Suppressor macrophage treated with lipopolysaccharide for 4 hours (primary cell): Measurements from ENCODE around the gene PSMB4.
"Not testable (repeated sequence)": the region's sequence is repeated elsewhere in the genome, so short reads cannot be mapped to it uniquely, and the experiment has no call there.

ENCODE experiments used
- DNase-seq: peaks from one replicate; pipeline ENCODE4 v3.0.0-alpha.2; 2020

The PSMB4 gene

DNA sequence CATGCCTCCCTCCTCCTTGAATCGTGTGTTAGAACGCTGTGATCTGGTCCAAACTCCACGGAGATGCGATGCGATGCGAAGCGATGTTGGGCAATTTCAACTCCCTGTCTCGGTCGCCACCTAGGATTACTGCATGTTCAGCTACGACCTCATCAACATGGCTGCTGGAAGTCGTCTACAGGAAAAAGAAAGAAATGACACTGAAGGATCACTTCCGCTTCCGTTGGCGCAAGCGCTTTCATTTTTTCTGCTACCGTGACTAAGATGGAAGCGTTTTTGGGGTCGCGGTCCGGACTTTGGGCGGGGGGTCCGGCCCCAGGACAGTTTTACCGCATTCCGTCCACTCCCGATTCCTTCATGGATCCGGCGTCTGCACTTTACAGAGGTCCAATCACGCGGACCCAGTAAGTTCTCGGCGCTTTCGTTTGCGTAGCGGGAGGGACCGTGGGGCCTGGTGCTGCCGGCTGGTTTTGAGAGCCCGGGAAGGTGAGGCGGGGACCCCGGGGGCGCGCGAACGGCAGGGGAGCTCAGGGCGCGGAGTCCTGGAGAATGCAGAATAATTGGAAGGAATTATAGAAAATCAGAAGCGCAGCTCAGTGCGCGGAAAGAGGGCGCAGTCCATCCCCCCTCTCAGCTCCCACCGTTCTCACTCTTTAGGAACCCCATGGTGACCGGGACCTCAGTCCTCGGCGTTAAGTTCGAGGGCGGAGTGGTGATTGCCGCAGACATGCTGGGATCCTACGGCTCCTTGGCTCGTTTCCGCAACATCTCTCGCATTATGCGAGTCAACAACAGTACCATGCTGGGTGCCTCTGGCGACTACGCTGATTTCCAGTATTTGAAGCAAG is at the start of gene PSMB4:
TSS of gene PSMB4 (plus strand) at position 250 of the 848 bp plus-strand sequence. CDS start at position 265, 15 bp downstream.
- peak; percentile 92 for DNase-seq

DNA sequence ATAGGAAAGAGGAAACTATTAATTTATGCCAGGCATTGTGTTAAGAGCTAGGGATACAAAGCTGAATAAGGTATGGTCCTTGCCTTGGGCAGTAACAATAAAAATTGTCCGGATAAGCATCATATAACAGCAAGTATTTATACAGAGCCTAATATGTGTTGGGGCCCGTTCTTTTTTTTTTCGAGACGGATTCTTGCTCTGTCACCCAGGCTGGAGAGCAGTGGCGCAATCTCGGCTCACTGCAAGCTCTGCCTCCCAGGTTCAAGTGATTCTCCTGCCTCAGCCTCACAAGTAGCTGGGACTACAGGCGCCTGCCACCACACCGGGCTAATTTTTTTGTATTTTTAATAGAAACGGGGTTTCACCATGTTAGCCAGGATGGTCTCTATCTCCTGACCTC is 49.0 kb upstream of the PSMB4 start:
- not testable (repeated sequence) for DNase-seq

DNA sequence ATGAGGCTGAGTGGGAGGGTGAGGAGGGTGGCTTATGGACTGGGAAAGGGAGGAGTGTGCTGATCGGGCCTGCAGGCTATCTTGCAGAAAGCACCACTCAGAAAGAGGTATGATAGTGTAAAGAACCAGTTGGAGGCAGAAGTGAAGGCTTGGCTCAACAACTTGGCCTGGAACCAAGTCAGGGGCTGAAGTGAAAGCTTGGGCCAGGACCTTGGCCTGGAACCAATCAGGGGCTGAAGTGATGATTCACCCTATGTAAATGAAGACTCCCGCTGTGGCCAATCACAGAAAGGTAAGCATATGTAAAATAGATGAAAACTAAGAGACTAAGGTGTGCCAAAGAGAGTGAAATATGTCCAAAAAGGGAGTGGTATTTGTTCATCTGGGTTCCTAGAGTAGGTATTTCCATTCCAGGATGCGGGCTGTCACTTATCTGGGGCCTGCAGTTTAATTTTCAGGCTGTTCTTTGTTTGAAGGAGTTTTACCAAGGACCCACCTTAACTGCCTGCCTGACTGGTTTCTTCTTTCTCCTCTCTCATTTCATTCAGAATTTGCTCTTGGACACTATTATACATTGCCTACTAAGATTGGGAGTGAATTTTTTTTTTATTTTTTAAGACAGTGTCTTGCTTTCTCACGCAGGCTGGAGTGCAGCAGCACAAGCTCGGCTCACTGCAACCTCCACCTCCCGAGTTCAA is 47.2 kb upstream of the PSMB4 start:
- DNase-seq: no peak

DNA sequence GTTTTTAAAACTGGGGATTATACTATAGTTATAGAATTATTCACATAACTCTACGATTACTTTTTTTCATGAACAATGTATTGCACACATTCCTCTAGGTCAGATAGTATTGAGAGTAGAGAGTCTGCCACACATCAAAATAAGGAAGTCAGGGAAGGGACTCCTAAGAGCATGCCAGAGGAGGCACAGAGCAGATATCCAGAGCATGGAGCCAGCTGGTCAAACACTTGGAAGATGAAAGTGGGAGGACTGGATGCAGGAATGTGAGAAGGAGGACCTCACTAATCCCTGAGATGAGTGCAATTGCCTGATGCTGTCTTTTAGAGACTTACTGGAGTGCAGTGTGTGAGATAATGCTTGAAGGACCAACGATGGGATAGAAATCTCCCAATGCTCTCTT is 42.7 kb upstream of the PSMB4 start:
- DNase-seq: no peak

DNA sequence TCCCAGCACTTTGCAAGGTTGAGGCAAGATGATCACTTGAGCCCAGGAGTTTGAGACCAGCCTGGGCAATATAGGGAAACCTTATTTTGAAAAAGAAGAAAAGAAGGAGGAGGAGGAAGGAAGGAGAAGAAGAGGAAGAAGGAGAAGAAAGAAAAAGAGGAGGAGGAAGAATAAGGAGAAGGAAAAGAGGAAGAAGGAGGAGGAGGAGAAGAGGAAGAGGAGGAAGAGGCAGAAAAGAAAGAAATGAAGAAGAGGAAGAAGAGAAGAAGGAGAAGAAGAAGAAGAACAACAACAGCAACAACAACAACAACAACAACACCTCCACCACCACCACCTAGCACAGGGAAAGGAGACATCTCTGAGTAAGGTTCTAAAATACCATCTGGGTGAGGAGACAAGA is 37.5 kb upstream of the PSMB4 start:
- no peak for DNase-seq

DNA sequence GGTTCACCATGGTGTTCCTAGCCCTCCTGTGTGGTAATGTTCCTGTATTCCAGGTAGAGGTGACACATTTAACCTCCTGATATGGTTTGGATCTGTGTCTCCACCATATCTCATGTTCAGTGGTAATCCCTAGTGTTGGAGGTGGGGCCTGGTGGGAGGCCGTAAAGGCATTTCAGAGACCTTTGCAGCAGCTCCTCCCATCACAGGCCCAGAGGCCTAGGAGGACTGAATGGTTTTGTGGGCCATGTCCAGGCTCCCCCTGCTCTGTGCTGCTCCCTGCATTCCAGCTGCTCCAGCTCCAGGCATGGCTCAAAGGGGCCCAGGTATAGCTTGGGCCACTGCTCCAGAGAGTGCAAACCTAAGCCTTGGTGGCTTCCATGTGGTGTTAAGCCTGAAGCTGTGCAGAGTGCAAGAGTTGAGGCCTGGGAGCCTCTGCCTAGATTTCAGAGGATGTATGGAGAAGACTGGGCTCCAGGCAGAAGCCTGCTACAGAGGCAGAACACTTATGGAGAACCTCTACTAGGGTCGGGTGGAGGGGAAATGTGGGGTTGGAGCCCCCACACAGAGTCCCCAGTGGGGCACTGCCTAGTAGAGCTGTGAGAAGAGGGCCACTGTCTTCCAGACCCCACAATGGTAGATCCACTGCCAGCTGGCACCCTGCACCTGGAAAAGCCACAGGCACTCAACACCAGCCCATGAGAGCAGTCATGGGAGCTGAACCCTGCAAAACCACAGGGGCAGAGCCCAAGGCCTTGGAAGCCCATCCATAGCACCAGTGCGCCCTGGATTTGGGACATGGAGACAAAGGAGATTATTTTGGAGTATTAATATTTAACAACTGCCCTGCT is 36.8 kb upstream of the PSMB4 start:
- no peak for DNase-seq

DNA sequence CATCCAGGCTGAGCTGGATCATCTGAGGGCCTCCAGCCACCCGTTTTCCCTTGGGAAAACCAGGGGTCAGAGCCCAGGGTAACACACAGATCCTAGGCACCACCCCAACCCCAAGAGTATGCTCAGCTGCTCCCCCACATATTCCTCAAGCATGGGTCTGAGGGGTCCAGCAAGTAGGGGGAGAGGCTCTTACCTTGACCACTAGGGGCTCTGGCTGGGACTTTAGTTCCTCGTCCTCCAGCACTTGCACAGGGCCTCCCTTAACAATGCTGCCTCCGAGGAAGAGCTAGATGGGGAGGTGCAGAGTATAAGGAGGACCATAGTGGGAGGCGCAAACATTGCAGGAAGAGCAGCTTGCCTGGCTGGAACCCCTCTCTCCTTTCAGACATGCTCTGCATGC is 34.4 kb upstream of the PSMB4 start:
- no peak for DNase-seq

DNA sequence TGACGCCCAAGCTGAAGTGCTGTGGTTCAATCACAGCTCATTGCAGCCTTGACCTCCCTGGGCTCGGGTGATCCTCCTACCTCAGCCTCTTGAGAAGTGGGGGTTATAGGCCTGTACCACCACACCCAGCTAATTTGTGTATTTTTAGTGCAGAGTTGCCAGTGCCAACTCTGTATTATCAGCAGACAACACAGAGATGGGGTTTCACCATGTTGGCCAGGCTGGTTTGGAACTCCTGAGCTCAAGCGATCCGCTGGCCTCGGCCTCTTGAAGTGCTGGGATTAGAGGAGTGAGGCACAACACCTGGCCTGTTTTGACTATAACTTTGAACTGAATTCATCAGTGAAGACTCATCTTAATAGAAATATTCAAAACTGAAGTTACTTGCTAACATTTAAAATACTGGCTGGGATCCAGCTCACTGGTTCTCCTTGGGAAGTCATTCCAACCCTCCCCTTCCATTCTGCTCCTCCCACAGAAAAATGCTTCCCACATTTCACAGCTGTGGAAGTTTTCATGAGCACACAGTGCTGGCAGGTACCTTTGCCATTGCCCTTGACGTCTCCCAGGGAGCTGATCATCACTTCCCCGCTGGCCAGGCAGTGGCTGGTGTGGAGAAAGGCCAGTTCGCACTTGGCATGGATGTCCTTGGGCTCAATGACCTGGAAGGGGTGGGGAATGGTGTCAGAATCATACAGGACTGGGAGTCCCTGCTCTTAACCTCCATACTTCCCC is 31.5 kb upstream of the PSMB4 start:
- no peak for DNase-seq

DNA sequence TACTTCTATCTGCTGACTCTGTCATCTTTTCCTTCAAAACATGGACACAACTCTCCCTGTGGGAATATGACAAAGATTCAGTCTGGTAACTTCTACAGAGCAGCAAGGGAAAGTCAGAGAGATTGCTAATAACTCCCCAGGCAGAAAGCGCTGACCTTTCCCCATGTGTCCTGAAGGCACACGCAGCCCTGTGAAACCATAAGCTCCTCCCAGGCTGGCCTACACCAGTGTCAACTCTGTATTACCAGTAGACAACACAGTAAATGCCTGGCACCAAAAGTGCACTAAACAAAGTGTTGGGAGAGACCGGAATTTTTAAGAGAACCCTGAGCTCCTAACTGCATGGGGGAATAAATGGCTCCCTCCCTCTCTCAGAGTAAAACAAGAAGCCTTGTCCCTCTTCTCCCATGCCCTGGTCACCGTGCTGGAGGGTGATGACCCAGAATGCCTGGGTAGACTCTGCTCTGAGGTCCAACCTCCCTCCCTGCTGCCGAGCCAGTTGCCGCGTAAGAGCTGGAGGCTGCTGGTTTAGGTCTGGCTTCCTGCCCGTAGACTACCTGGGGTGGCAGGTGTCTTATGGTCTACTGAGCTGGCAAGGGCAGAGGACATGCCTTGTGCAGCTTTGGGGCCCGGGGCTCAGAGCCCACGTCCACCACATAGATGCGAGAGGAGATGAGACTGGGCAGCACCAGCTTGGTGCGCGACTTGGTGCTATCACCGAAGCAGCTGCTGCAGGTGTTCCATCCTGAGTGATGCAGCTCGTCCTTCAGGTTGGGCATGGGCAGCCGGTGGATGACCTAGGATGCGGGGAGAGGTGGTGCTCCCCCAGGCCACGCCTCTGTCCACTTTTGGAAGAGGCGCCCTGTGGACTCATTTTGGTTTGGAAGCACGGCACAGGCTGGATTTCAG is 30.7 kb upstream of the PSMB4 start:
- DNase-seq: no peak

DNA sequence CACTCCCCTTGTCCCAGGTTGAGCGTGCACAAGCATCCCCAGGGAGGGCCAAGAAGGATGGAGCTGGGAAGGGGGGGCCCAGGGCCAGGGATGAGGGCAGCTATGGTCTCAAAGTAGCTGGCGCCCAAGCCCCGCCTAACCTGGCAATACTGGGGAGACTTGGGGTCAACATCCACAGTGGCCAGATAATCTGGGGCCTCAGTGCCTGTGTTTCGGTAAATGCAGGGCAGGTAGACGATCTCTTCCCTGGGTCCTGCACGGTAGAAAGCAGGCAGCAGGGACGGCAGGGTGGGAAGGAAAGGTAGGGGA is 30.1 kb upstream of the PSMB4 start:
- DNase-seq: no peak

DNA sequence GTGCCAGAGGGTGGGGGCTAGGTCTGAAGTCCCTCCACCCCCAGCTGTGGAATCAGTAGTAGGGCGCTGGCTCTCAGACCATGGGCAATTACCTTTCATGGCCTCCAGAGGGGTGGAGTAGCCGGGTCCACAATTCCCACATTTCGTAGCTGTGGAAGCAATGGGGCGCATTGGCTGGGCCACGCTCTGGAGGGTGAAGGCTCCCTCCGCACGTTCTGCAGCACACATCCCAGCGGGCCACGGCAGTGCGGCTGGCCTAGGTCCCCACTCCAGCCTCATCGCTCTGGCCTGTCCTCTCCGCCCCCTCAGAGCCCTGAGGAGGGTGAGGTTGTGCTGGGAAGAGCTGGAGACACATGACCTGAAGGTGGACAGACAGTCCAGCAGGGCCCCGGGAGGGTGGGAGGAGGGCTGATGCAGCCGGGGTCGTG is 29.7 kb upstream of the PSMB4 start:
- no peak for DNase-seq

DNA sequence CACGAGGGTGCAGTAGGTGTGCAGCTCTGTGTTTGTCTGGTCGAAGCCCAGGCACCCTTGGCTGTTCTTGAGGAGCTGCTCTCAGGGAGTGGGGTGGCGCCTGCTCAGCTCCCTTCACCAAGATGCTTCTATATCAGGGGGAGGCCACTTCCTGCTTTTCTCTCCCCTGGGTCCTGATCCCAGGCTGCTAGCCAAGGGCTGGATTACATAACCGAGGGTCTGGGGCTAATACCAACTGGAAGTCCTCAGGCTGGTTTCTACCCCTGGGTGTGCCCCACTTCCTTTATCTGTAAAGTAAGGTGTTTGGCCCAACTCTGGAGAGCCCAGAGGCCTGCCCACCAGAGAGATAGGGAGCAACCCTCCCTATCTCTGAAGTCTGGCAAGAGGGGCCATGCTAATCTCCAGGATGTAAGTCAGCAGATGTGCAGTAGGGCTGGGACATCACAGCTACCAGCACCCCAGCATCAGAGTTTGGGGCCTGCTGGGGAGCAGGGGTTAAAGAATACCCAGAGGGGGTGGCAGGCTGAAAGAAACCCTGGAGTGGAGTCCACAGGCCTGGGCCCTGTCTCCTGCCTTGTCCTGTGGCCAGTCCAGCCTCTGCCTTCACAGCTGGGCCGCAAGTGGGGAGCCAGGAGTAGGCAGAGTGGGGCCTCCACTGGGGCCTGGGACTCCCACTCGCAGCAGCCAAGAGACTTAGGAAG is 29.0 kb upstream of the PSMB4 start:
- no peak for DNase-seq

DNA sequence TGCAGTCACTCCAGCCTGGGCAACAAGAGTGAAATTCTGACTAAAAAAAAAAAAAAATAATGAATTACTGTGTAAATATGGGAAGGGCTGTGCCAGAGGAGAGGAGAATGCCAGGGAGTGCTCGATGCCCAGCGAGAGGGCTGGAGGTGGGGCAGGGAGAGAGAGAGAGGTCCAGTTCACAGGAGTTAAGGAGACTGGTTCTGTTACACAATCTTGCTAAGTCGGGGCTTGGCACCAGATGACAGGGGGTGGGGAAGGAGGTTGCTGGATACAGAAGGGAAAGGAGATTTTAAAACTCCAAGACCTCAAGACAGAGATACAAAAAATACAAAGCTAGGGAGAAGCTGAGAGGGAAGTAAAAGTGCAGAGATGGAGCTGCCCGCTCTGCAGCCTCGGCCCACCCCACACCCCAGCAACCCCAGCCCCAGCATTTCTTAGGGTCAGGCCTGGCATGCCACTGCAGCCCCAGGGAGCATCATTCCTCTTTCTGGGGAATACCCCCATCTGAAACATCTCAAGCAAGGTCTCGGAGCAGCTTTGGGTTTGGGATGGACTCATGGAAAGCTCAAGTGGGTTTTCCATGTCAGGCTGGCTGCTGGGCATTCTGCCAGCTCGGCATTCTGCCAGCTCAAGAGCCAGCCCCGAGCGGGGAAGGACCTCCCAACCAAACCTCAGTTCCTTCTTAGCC is 27.9 kb upstream of the PSMB4 start:
- peak; percentile 29 for DNase-seq

DNA sequence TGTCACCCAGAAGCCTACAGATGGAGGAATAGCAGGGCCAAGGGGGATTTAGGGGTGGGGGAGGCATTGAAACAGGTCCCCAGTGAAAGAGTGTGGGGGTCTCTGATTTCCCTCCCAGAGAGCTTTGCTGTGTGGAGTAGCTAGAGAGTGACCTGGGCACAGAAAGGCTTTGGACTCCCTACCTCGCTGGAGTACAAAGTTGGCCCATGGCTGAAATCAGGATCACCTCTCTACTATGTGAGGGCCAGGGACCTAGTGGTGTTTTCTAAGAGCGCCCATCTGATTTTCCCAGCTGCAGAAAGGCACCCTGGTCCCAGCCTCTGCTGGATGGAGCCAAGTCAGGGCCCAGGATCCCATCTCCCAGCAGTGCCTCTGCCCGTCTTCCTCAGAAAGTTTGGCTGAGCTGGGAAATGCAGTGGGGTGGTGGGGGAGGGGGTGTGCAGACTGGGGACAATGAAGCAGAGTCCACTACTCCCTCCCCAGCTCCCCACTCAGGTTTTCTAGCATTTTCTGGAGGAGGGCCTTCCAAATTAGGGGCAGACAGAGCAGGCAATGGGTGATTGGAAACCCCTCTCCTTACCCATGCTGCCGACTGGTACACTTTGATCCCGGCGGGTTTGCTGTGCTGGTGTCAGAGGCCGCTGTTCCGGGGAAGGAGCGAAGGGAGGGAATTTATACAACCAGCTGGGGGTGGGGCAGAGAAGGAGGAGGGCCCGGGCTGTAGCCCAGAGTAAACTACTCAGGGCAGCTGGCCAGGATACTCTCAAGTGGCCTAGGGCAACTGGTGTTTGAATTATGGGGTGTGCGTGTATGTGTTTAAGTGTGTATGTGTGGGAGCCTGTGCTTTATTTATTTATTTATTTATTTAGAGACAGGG is 27.1 kb upstream of the PSMB4 start, which contains the start of gene SELENBP1:
TSS of gene SELENBP1 (minus strand) at position 648 of the 877 bp plus-strand sequence. CDS start at position 584, 64 bp downstream.
- DNase-seq: no peak

DNA sequence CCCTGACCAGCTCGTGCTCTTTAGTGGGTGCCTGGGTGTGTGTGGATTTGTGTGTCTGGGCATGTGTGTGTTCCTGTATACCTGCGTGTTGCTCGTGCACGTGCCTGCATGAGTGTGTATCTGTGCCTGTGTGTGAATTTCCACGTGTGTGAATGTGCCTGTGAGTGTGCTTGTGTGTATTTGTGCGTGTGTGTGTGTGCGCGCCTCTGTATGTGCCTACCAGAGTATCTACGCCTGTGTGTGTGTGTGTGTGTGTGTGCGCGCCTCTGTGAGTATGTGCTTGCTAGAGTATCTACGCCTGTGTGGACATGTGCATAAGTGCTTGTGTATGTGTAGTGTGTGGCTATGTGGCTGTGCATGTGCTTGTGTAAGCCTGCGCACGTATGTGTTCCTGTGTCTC is 26.2 kb upstream of the PSMB4 start:
- DNase-seq: no peak

DNA sequence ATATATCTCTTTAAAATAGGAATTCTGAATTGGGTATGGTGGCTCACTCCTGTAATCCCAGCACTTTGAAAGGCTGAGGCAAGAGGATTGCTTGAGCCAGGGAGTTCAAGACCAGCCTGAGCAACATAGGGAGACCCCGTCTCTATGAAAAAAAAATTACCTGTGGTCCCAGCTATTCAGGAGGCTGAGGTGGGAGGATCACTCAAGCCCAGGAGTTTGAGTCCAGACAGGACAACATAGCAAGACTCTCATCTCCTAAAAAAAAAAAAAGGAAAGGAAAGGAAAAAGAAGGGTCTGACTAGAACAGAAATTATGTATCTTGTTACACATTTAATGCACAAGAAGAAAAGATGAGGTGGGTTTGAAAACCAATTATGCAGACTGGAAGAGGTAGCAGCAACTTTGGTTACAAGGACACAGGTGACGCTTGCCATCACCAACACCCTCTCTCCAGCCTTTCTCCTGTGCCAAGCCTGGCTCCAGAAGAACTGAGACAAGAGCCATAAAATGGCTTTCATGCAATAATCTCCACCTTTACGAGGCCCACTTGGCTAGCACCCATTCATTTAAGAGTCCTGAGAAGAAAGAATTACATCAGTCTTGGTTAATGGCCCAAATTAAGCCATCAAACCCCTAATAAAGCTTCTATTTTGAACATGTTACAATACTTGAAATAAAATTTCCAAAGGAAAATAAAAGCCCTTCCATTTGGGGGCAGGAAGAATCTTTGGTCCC is 22.1 kb upstream of the PSMB4 start:
- no peak for DNase-seq

DNA sequence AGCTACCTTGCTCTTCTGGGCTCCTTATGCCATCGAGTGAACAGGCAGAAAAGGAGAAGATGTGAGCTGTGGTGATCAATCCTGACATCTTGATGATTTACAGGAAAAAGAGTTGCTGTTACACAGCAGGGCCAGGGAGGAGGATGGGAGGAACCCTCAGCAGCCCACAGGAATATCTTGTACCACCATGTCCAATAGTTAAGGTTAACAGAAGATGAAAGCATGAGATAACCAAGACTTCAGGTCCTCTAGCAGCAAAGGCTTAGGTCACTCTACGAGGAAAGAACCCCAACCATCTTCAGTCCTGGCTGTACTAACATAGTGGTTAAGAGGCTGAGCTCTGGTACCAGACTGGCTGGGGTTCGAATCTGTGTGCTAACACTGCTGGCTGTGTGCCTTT is 14.8 kb upstream of the PSMB4 start:
- DNase-seq: no peak

DNA sequence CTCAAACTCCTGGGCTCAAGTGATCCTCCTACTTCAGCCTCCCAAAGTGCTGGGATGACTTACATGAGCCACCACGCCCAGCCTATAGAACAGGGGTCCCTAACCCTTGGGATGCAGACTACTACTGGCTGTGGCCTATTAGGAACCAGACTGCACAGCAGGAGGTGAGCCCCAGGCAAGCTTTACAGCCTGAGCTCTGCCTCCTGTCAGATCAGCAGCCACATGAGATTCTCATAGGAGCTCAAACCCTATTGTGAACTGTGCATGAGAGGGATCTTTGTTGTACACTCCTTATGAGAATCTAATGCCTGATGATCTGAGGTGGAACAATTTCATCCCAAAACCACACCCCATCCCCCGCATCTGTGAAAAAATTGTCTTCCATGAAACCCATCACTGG is 13.4 kb upstream of the PSMB4 start:
- DNase-seq: no peak
